Camera-type eye (tissue), 1 donor: ENCODE results near the gene RAB2B. TPM values are rescaled to one million over a fixed set of nuclear protein-coding genes. Genes with fewer than 3 reads are reported as not detected.

Experiments
- total RNA-seq: library from RNA; depleted of rRNA; stranded (reverse); fragments of >200 nt; gene quantifications from one replicate; pipeline ENCODE4 v1.2.3, GENCODE V29; 2014

The RAB2B gene
- total RNA-seq: 45.2 TPM

GRCh38 chr14:21476925-21477681 lies at the start of gene RAB2B, which contains the start of gene TOX4:
Gene RAB2B (minus strand): TSS chr14:21476959. CDS start chr14:21476872, 87 bp downstream.
Gene TOX4 (plus strand): TSS chr14:21477195. CDS start chr14:21477279, 84 bp downstream.

GRCh38 chr14:21525962-21526671 lies 49.4 kb upstream of the RAB2B start, which contains the start of gene SALL2:
Gene SALL2 (minus strand): TSS chr14:21526346. CDS start chr14:21526127, 219 bp downstream.

GRCh38 chr14:21510735-21511657 lies 34.2 kb upstream of the RAB2B start, which contains the start of gene METTL3:
Gene METTL3 (minus strand): TSS chr14:21511340. CDS start chr14:21511223, 117 bp downstream.

GRCh38 chr14:21455912-21456667 lies 20.7 kb downstream of the RAB2B start, which contains the start of gene CHD8:
Gene CHD8 (minus strand): TSS chr14:21456123. CDS start chr14:21431643, 24,480 bp downstream.

Other genes with a start within 250 kb of the RAB2B start
- 598 TPM for gene HNRNPC, start 207.5 kb downstream of the RAB2B start, total RNA-seq
- gene RPGRIP1, start 196.9 kb downstream of the RAB2B start, total RNA-seq: 32.9 TPM
- gene SUPT16H, start 92.9 kb downstream of the RAB2B start, total RNA-seq: 90.2 TPM
- 83.3 TPM for gene CHD8, start 20.8 kb downstream of the RAB2B start, total RNA-seq
- 47.1 TPM for gene TOX4, start 236 bp upstream of the RAB2B start, total RNA-seq
- 112 TPM for gene METTL3, start 34.4 kb upstream of the RAB2B start, total RNA-seq
- 35.7 TPM for gene SALL2, start 49.4 kb upstream of the RAB2B start, total RNA-seq
- not detected for gene OR10G3, start 103.1 kb upstream of the RAB2B start, total RNA-seq
- gene OR10G2, start 158.0 kb upstream of the RAB2B start, total RNA-seq: not detected
- not detected for gene OR4E2, start 176.9 kb upstream of the RAB2B start, total RNA-seq
- not detected for gene OR4E1, start 196.9 kb upstream of the RAB2B start, total RNA-seq